ENCODE data around the gene NOC2L. TPM values are rescaled to one million over a fixed set of nuclear protein-coding genes. Genes with fewer than 3 reads are reported as not detected.
A peak's percentile ranks its signal among the peaks of the same experiment; 100 is the strongest.
"Not testable (repeated sequence)": the region's sequence is repeated elsewhere in the genome, so short reads cannot be mapped to it uniquely, and the experiment has no call there.

NOC2L gene
- total RNA-seq, 3 donors from 2014 or later, result 36.2 to 38.7 (median 38.2) TPM

DNA sequence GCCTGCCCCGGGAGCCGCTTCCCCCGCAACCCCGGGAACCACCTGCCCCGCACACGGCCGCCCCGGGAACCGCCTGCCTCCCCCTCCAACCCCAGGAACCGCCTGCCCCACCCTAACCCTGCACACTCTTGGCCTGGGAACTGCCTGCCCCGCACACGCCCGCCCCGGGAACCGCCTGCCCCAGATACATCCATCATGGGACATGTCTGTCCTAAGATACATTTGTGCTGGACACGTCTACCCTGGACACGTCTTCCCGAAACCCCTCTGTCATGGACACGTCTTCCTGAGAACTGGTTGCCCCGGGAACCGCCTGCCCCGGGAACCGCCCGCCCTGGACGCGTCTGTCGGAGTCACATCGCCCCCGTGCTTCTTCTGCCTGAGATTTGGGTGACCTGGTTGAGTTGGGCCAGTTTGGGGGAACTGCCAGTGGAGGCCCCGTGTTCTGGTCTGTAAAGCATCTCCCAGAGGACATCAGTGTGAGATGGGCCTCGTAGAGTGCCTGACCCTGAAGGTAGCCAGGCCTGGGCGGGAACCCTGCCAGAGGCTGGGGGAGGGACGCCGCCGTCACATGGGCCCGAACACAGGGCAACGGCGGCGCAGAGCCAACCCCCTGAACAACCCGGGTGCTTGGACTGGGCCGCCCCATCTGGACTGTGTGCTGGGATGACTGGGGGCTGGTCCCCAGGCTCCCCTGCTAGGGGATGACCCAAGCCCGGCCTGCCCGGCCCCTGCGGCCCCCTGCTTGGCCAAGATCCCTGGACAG is 19.2 kb upstream of the NOC2L start:
- Histone ChIP-seq H3K27ac (no peak overlapping the region), H3K36me3 (no peaks in the 10 kb centered on the region), H3K4me1 (peaks cover 0 to 6% of the 10 kb centered on the region in 2 donors), H3K9me3 (no peaks in the 10 kb centered on the region), H3K27me3 (peaks cover 0 to 9% of the 10 kb centered on the region in 2 donors), H3K4me3 (peak overlapping the region in 1 of 3 donors; percentile 33)
- peak in 1 of 2 donors; percentile 56 for DNase-seq (ENCODE audit: low spot score in 2 of 2)
- intact Hi-C loops (cut with DNase I; ENCODE audit: low total_unique reads), result no loop called here
- TF ChIP-seq POLR2A (IDR thresholded peaks at IDR 0.05) (no peak), POLR2AphosphoS5 (IDR thresholded peaks at IDR 0.05) (no peak)
- TF ChIP-seq, protein P1, sequence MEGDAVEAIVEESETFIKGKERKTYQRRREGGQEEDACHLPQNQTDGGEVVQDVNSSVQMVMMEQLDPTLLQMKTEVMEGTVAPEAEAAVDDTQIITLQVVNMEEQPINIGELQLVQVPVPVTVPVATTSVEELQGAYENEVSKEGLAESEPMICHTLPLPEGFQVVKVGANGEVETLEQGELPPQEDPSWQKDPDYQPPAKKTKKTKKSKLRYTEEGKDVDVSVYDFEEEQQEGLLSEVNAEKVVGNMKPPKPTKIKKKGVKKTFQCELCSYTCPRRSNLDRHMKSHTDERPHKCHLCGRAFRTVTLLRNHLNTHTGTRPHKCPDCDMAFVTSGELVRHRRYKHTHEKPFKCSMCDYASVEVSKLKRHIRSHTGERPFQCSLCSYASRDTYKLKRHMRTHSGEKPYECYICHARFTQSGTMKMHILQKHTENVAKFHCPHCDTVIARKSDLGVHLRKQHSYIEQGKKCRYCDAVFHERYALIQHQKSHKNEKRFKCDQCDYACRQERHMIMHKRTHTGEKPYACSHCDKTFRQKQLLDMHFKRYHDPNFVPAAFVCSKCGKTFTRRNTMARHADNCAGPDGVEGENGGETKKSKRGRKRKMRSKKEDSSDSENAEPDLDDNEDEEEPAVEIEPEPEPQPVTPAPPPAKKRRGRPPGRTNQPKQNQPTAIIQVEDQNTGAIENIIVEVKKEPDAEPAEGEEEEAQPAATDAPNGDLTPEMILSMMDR (IDR thresholded peaks at IDR 0.05), result no peak

DNA sequence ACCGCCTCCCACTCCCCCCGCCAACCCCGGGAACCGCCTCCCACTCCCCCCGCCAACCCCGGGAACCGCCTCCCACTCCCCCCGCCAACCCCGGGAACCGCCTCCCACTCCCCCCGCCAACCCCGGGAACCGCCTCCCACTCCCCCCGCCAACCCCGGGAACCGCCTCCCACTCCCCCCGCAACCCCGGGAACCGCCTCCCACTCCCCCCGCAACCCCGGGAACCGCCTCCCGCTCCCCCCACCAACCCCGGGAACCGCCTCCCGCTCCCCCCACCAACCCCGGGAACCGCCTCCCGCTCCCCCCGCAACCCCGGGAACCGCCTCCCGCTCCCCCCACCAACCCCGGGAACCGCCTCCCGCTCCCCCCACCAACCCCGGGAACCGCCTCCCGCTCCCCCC is 17.7 kb upstream of the NOC2L start:
- H3K9me3 ChIP-seq; H3K27ac ChIP-seq; H3K4me1 ChIP-seq; intact Hi-C loops (cut with DNase I; ENCODE audit: low total_unique reads); H3K36me3 ChIP-seq; H3K27me3 ChIP-seq: not testable (repeated sequence)
- peak overlapping the region in 1 of 3 donors; percentile 62 for H3K4me3 ChIP-seq
- peak in 1 of 2 donors; percentile 62 for DNase-seq (ENCODE audit: low spot score in 2 of 2)

DNA sequence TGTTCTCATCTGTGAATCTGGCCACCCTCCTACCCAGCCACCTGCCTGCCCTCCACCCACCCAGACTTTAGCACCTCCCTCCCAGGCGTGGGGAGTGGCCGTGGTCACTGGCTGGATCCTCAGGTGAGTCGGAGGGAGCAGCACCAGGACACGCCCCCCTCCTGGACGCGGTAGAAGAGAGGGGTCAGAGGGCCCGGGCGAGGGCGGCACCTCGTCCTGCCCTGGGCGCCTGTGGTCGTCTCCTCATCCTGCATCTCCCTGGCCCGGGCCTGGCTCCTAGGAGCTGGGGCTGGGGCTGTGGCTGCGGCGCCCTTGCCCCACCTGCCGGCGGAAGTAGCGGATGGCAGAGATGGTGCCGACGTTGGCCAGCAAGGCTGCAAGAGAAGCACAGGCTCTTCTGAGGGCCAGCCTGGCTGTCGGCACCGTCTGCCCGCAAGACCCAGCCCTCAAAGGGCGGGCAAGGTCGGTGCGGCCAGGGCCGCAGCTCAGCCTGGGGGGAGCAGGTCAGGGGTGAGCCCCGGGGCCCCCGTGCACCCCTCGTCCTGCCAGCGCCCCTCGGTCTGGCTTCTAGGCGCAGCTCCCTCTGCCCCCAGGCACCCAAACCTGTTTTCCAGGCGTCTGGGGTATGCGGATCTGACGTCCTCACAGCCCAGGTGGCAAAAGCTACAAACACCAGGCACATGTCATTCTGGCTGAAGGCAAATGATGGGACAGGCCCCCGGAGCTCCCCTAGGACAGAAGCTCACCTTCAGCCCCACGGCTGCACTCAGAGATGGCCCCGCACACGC is 17.0 kb upstream of the NOC2L start:
- DNase-seq (ENCODE audit: low spot score in 2 of 2), result peak; percentile 77 to 89
- Histone ChIP-seq H3K36me3 (no peaks in the 10 kb centered on the region), H3K9me3 (no peaks in the 10 kb centered on the region), H3K27ac (peak overlapping the region; percentile 78), H3K4me3 (peak overlapping the region in 2 of 3 donors; percentile 62 to 66), H3K4me1 (peaks cover 0 to 6% of the 10 kb centered on the region in 2 donors), H3K27me3 (peaks cover 2 to 14% of the 10 kb centered on the region in 2 donors)
- intact Hi-C loops (cut with DNase I; ENCODE audit: low total_unique reads), result no loop called here
- TF ChIP-seq, protein P1 (IDR thresholded peaks at IDR 0.05), result peak; percentile 56 to 77 (median 61)
- TF ChIP-seq POLR2A (IDR thresholded peaks at IDR 0.05) (no peak), POLR2AphosphoS5 (IDR thresholded peaks at IDR 0.05) (peak in 2 of 3 donors; percentile 10 to 56)

DNA sequence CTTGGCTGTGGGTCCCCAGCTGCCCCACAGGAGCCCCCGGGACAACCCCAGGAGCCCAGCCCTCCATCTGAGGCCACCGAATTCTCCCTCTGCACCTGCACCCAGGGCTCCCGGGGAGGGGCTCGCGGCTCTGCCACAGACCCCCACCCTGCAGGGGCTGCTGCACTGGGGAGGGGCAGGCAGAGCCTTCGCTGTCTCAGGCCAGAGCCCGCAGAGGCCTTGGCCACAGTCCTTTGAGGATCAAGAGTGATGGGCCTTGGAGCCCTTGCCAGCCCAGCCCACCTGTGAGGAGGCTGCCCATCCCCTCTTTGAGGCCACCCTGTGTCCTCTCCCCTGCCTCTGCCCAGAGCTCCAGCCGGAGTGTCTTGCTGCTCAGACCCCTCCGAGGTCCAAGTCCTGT is 16.3 kb upstream of the NOC2L start:
- Histone ChIP-seq H3K4me3 (peak overlapping the region in 2 of 3 donors; percentile 62 to 66), H3K9me3 (no peaks in the 10 kb centered on the region), H3K27ac (peak overlapping the region; percentile 78), H3K4me1 (peaks cover 0 to 6% of the 10 kb centered on the region in 2 donors), H3K36me3 (no peaks in the 10 kb centered on the region), H3K27me3 (peaks cover 2 to 22% of the 10 kb centered on the region in 2 donors)
- DNase-seq (ENCODE audit: low spot score in 2 of 2), result no peak
- intact Hi-C loops (cut with DNase I; ENCODE audit: low total_unique reads), result no loop called here
- TF ChIP-seq, protein P1 (IDR thresholded peaks at IDR 0.05), result no peak
- TF ChIP-seq POLR2AphosphoS5 (IDR thresholded peaks at IDR 0.05), result no peak
- no peak for TF ChIP-seq POLR2A (IDR thresholded peaks at IDR 0.05)

DNA sequence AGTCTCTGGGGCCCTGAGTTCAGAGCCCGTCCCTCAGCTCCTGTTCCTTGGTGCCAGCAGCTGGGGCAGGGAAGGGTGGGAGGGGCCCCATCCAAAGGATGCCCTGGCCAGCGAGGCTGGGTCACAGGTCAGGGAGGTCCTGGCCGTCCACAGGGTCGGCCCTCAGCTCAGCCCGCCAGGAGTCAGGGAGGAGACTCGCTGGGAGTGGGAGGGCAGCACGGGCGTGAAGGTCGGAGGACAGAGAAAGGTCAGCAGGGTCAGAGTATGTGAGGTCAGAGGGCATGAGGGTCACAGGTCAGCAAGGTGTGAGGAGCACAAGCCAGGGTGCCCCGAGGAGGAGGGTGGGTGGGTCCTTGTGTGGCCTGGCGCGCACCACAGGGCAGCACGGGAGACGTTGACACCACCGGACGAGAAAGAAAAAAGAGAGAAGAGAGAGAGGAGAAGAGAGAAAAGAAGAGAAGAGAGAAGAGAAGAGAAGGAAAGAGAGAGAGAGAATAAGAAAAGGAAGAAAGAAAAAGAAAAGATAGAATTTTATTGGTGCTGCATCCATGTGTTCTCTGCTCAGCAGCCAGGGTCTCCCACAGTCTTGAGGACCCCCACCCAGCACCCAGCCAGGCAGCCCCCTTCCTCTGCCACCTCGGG is 15.8 kb upstream of the NOC2L start:
- no peak for TF ChIP-seq POLR2AphosphoS5 (IDR thresholded peaks at IDR 0.05)
- TF ChIP-seq POLR2A (IDR thresholded peaks at IDR 0.05), result no peak
- TF ChIP-seq, protein P1 (IDR thresholded peaks at IDR 0.05), result no peak

More for the DNA sequence above, 15.8 kb upstream of the NOC2L start:
- H3K27ac ChIP-seq, result peak overlapping the region in 1 of 2 donors; percentile 78
- H3K36me3 ChIP-seq, result no peaks in the 10 kb centered on the region
- intact Hi-C loops (cut with DNase I; ENCODE audit: low total_unique reads), result no loop called here
- H3K4me1 ChIP-seq, result peaks cover 0 to 6% of the 10 kb centered on the region in 2 donors
- no peak for DNase-seq (ENCODE audit: low spot score in 2 of 2)
- H3K27me3 ChIP-seq, result peaks cover 2 to 26% of the 10 kb centered on the region in 2 donors
- no peak overlapping the region for H3K4me3 ChIP-seq
- H3K9me3 ChIP-seq, result no peaks in the 10 kb centered on the region

Data from breast epithelium (tissue), 4 donors.